Measurements from ENCODE around the gene SERPINB6.
"Not testable (repeated sequence)": the region's sequence is repeated elsewhere in the genome, so short reads cannot be mapped to it uniquely, and the experiment has no call there.

The SERPINB6 gene

GRCh38 chr6:3014675-3015066 is 43.3 kb upstream of the SERPINB6 start:
- no peak for TF ChIP-seq CTCF (IDR thresholded peaks at IDR 0.05; ENCODE audit: insufficient read depth, low read depth, low read length, missing control alignments)
- H3K4me3 ChIP-seq (ENCODE audit: low read length): no peak overlapping the region
- DNase-seq (ENCODE audit: low read depth): no peak

GRCh38 chr6:3013901-3014674 is 42.7 kb upstream of the SERPINB6 start:
- DNase-seq (ENCODE audit: low read depth): no peak
- H3K4me3 ChIP-seq (ENCODE audit: low read length): no peak overlapping the region
- TF ChIP-seq CTCF (IDR thresholded peaks at IDR 0.05; ENCODE audit: insufficient read depth, low read depth, low read length, missing control alignments): no peak

GRCh38 chr6:3013486-3013885 is 42.1 kb upstream of the SERPINB6 start:
- peak; percentile 15 for TF ChIP-seq CTCF (IDR thresholded peaks at IDR 0.05; ENCODE audit: insufficient read depth, low read depth, low read length, missing control alignments)
- H3K4me3 ChIP-seq (ENCODE audit: low read length): no peak overlapping the region
- DNase-seq (ENCODE audit: low read depth): peak; percentile 93

- H3K4me3 ChIP-seq (ENCODE audit: low read length): no peak overlapping the region
- no peak for TF ChIP-seq CTCF (IDR thresholded peaks at IDR 0.05; ENCODE audit: insufficient read depth, low read depth, low read length, missing control alignments)
- DNase-seq (ENCODE audit: low read depth): no peak
Observed at GRCh38 chr6:3011592-3011991, 40.2 kb upstream of the SERPINB6 start.

- no peak overlapping the region for H3K4me3 ChIP-seq (ENCODE audit: low read length)
- no peak for TF ChIP-seq CTCF (IDR thresholded peaks at IDR 0.05; ENCODE audit: insufficient read depth, low read depth, low read length, missing control alignments)
- DNase-seq (ENCODE audit: low read depth): no peak
Observed at GRCh38 chr6:3011158-3011557, 39.8 kb upstream of the SERPINB6 start.

GRCh38 chr6:3009930-3010329 is 38.6 kb upstream of the SERPINB6 start:
- DNase-seq (ENCODE audit: low read depth): no peak
- H3K4me3 ChIP-seq (ENCODE audit: low read length): no peak overlapping the region
- no peak for TF ChIP-seq CTCF (IDR thresholded peaks at IDR 0.05; ENCODE audit: insufficient read depth, low read depth, low read length, missing control alignments)

GRCh38 chr6:3008712-3009265 is 37.4 kb upstream of the SERPINB6 start:
- H3K4me3 ChIP-seq (ENCODE audit: low read length); DNase-seq (ENCODE audit: low read depth): not testable (repeated sequence)

Data from epithelial cell of esophagus (primary cell).